GM21360 (cell line): ENCODE data around the gene CAMK2D.

Experiments used
- ATAC-seq: cut with Tn5 transposase; IDR thresholded peaks from one replicate; pipeline ENCODE4 v1.9.1; 2021; ENCODE audit warnings: mild to moderate bottlenecking, moderate library complexity; ENCODE audit not compliant: unreplicated experiment

CAMK2D gene

GRCh38 chr4:113407409-113407808 lies 354.1 kb downstream of the CAMK2D start:
- ATAC-seq = no peak

DNA sequence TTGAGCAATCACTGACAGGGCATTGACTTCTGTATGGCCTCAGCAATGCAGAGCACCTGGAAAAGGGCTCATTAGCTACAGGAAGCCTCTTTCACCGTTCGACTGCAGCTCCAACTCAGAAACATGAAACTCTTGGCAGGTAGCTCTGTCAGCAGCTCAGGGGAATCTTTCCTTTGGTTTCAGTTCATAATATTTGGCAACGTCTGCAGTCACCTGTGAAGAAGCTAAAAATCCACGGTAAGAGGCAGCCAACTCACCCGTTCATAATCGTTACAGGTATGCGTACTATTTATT lies 354.9 kb downstream of the CAMK2D start:
- ATAC-seq = no peak

DNA sequence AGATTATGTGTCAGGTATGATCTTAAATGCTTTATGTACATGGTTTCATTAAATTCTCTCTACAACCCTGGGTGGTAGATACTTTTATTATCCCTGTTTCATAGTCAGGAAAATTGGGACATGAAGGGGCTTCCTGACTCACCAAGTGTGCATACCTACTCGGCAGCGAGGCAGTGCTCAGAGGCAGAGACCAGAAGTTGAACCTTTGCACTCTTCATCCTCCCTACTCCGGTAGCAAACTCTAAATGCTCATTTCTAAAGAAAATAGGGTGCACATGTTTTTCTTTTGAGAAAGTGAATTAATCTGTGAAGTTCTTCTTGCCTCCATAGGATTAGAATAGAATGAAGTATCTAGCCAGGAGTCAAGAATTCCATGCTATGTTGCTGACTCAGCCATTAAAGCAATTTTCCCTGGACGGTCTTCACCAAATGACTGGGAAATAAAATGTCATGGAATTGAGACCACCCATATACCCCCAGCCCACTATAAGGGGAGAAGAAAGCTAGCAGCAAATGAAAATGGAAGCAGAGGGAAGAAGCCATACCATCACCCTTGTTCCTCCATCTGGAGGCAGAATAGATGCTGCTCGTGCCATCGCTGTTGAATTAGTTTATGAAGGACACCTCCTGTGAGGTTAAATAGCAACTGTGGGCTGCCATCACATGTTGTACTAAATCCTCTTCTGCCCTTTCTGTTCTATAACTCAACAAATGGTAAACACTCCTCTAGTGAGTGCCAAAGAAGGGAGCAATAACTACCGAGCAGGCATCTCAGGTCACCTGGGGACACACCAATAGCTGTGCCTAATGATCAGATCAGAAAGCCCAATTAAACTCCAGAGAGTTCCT lies 355.4 kb downstream of the CAMK2D start:
- no peak for ATAC-seq

- no peak for ATAC-seq
Observed at GRCh38 chr4:113404841-113405240, 356.7 kb downstream of the CAMK2D start.

DNA sequence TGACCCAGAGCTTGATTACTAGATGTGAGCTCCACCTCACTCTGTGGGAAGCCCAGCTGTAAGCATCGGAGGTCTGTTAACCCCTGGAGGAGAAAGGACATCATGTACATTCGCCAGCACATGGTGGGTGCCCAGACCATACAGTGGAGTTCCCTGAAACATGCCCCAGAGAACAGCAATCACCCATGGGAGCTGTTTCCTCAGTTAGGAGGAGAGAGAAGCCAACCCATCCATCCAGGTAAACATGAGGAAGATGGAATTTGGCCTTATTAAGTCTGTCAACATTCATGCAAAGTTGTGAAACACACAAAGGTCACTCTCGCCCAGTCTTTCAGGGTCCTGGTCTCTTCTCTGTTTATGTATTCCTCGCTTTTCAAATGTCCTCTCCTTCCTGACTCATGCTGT lies 357.4 kb downstream of the CAMK2D start:
- no peak for ATAC-seq
